PFSK-1 (cell line): ENCODE data around the gene SLC35F1.

Source experiments
- FOXP2 ChIP-seq: optimal IDR thresholded peaks from 2 replicates; pipeline ENCODE3; 2011; ENCODE audit warnings: borderline replicate concordance, control low read depth, inconsistent platforms; ENCODE audit not compliant: insufficient read depth; ENCODE audit errors: extremely low read length, extremely low read depth
- POLR2AphosphoS5 ChIP-seq: IDR thresholded peaks from 2 replicates; pipeline ENCODE4 v1.6.1; 2012; ENCODE audit warnings: low read depth, mild to moderate bottlenecking, control low read depth, low read length, moderate library complexity
- REST ChIP-seq, 2 experiments: IDR thresholded peaks; 2 replicates each; pipeline versions ENCODE4 v1.6.1 to v1.8.0; 2011 to 2012; ENCODE audit warnings: low read depth in 2 of 2, low read length in 2 of 2, control low read depth in 1 of 2, inconsistent platforms in 1 of 2, mild to moderate bottlenecking in 1 of 2, moderate library complexity in 1 of 2; ENCODE audit not compliant: insufficient read depth in 1 of 2
- SIN3A ChIP-seq: IDR thresholded peaks from 2 replicates; pipeline ENCODE4 v1.6.1; 2012; ENCODE audit warnings: mild to moderate bottlenecking, low read length, moderate library complexity, borderline replicate concordance; ENCODE audit not compliant: insufficient read depth
- TAF1 ChIP-seq: IDR thresholded peaks from 2 replicates; pipeline ENCODE4 v1.6.1; 2012; ENCODE audit warnings: low read length, control low read depth, borderline replicate concordance; ENCODE audit not compliant: insufficient read depth

Gene SLC35F1

DNA sequence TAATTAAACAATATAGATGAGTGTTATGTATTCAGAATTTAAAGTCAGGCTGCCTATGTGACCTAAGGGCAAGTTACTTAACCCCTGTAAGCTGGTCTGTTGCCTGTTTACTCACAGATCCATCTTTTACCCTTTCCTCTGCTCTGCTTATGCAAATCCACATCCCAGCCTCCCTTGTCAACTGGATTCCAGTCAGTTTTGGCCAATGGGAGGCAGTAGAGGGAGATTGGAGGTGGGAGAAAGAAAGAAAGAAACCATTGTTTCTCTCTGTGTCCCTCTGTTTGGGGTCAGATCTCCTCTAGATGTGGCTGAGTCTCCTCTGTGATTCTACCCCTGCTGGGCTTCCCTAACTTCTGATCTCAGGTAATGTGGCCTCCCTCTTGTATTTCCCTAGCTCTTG lies 374.2 kb downstream of the SLC35F1 start:
- TF ChIP-seq REST (IDR thresholded peaks at IDR 0.05; ENCODE audit: insufficient read depth in 1 of 2, low read depth in 2 of 2, low read length in 2 of 2) = no peak
- no peak for TF ChIP-seq POLR2AphosphoS5
- no peak for TF ChIP-seq TAF1
- TF ChIP-seq FOXP2 = no peak
- TF ChIP-seq SIN3A = no peak

DNA sequence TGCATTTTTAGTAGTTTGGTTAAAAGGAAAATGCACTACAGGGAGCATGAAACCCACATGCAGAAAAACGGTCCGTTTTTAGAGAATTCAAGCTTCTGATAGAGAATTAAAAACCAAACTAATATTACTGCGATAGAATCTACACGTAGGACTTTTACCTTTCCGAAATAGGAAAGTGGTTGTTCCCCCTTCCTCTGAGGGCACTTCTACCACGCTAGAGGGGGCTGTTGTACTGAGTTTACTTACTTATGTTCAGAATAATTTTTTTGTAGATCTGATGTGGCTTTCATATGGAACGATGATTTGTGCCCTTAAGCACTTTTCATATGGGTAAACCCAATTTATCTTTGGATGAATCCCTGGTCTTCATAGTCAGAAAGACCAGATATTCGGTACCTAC lies 376.7 kb downstream of the SLC35F1 start:
- TF ChIP-seq POLR2AphosphoS5 (no peak), REST (IDR thresholded peaks at IDR 0.05; ENCODE audit: insufficient read depth in 1 of 2, low read depth in 2 of 2, low read length in 2 of 2) (no peak), FOXP2 (no peak), TAF1 (no peak), SIN3A (no peak)

- TF ChIP-seq REST (IDR thresholded peaks at IDR 0.05; ENCODE audit: insufficient read depth in 1 of 2, low read depth in 2 of 2, low read length in 2 of 2) = no peak
- no peak for TF ChIP-seq TAF1
- no peak for TF ChIP-seq FOXP2
- TF ChIP-seq POLR2AphosphoS5 = no peak
- no peak for TF ChIP-seq SIN3A
Measured at GRCh38 chr6:118284736-118285360, 377.8 kb downstream of the SLC35F1 start.

- TF ChIP-seq REST (IDR thresholded peaks at IDR 0.05; ENCODE audit: insufficient read depth in 1 of 2, low read depth in 2 of 2, low read length in 2 of 2) = no peak
- no peak for TF ChIP-seq TAF1
- no peak for TF ChIP-seq POLR2AphosphoS5
- no peak for TF ChIP-seq SIN3A
- no peak for TF ChIP-seq FOXP2
Measured at GRCh38 chr6:118285791-118286190, 378.7 kb downstream of the SLC35F1 start.
